IPS-15b (cell line): ENCODE measurements around the gene P2RX6.
A peak's percentile ranks its signal among the peaks of the same experiment; 100 is the strongest.

ENCODE experiments used
- H3K27me3 ChIP-seq: one replicate; pipeline ENCODE4 v1.6.1; 2013; ENCODE audit warnings: low read length; ENCODE audit not compliant: control insufficient read depth, insufficient read depth
- H3K36me3 ChIP-seq: one replicate; pipeline ENCODE4 v1.6.1; 2013; ENCODE audit warnings: low read length; ENCODE audit not compliant: control insufficient read depth, insufficient read depth
- H3K4me1 ChIP-seq: one replicate; pipeline ENCODE4 v1.6.1; 2013; ENCODE audit warnings: mild to moderate bottlenecking, low read length; ENCODE audit not compliant: control insufficient read depth, insufficient read depth
- H3K4me3 ChIP-seq: one replicate; pipeline ENCODE4 v1.5.1; 2013; ENCODE audit warnings: low read depth, low read length
- H3K9ac ChIP-seq: one replicate; pipeline ENCODE4 v1.6.1; 2013; ENCODE audit warnings: low read depth, mild to moderate bottlenecking, low read length
- H3K9me3 ChIP-seq: one replicate; pipeline ENCODE4 v1.6.1; 2013; ENCODE audit warnings: mild to moderate bottlenecking, low read length; ENCODE audit not compliant: control insufficient read depth, insufficient read depth

The P2RX6 gene

GRCh38 chr22:21025763-21026755, 11.1 kb downstream of the P2RX6 start:
- Histone ChIP-seq H3K4me3 (no peak overlapping the region), H3K27me3 (peaks cover 2% of the 10 kb centered on the region), H3K9ac (no peak overlapping the region), H3K36me3 (no peaks in the 10 kb centered on the region), H3K4me1 (no peaks in the 10 kb centered on the region), H3K9me3 (no peaks in the 10 kb centered on the region)

GRCh38 chr22:21026783-21027692, 12.1 kb downstream of the P2RX6 start:
- Histone ChIP-seq H3K36me3 (no peaks in the 10 kb centered on the region), H3K9me3 (no peaks in the 10 kb centered on the region), H3K27me3 (peaks cover 11% of the 10 kb centered on the region), H3K4me3 (no peak overlapping the region), H3K4me1 (no peaks in the 10 kb centered on the region), H3K9ac (no peak overlapping the region)

- Histone ChIP-seq H3K36me3 (no peaks in the 10 kb centered on the region), H3K27me3 (peaks cover 20% of the 10 kb centered on the region), H3K4me1 (no peaks in the 10 kb centered on the region), H3K9ac (no peak overlapping the region), H3K4me3 (no peak overlapping the region), H3K9me3 (no peaks in the 10 kb centered on the region)
Observed at GRCh38 chr22:21028277-21029251, 13.6 kb downstream of the P2RX6 start.

- Histone ChIP-seq H3K27me3 (peaks cover 23% of the 10 kb centered on the region), H3K9me3 (no peaks in the 10 kb centered on the region), H3K4me3 (no peak overlapping the region), H3K36me3 (no peaks in the 10 kb centered on the region), H3K4me1 (no peaks in the 10 kb centered on the region), H3K9ac (no peak overlapping the region)
Observed at GRCh38 chr22:21029486-21030025, 14.6 kb downstream of the P2RX6 start.

GRCh38 chr22:21030032-21030431, 15.1 kb downstream of the P2RX6 start:
- Histone ChIP-seq H3K4me1 (no peaks in the 10 kb centered on the region), H3K27me3 (peaks cover 23% of the 10 kb centered on the region), H3K36me3 (no peaks in the 10 kb centered on the region), H3K9me3 (no peaks in the 10 kb centered on the region), H3K4me3 (no peak overlapping the region), H3K9ac (no peak overlapping the region)

GRCh38 chr22:21030621-21031544, 15.9 kb downstream of the P2RX6 start:
- Histone ChIP-seq H3K9ac (no peak overlapping the region), H3K4me1 (no peaks in the 10 kb centered on the region), H3K27me3 (peaks cover 23% of the 10 kb centered on the region), H3K36me3 (no peaks in the 10 kb centered on the region), H3K9me3 (no peaks in the 10 kb centered on the region), H3K4me3 (no peak overlapping the region)

- no peaks in the 10 kb centered on the region for H3K9me3 ChIP-seq
- peaks cover 23% of the 10 kb centered on the region for H3K27me3 ChIP-seq
- no peaks in the 10 kb centered on the region for H3K4me1 ChIP-seq
- peak overlapping the region; percentile 54 for H3K4me3 ChIP-seq
- no peak overlapping the region for H3K9ac ChIP-seq
- no peaks in the 10 kb centered on the region for H3K36me3 ChIP-seq
Observed at GRCh38 chr22:21031545-21032036, 16.6 kb downstream of the P2RX6 start.

GRCh38 chr22:21032037-21032867, 17.3 kb downstream of the P2RX6 start, which contains the start of gene SLC7A4:
Gene SLC7A4 (minus strand): TSS chr22:21032561. CDS start chr22:21031812, 749 bp downstream.
- H3K4me3 ChIP-seq: peak within 1 kb of the TSS; percentile 54
- H3K9ac ChIP-seq: peak within 1 kb of the TSS; percentile 12
- no peaks in the 10 kb centered on the region for H3K4me1 ChIP-seq
- no peaks in the 10 kb centered on the region for H3K36me3 ChIP-seq
- H3K9me3 ChIP-seq: no peaks in the 10 kb centered on the region
- H3K27me3 ChIP-seq: peaks cover 23% of the 10 kb centered on the region

- Histone ChIP-seq H3K9ac (no peak overlapping the region), H3K36me3 (no peaks in the 10 kb centered on the region), H3K9me3 (no peaks in the 10 kb centered on the region), H3K27me3 (peaks cover 23% of the 10 kb centered on the region), H3K4me3 (peak overlapping the region; percentile 54), H3K4me1 (no peaks in the 10 kb centered on the region)
Observed at GRCh38 chr22:21032868-21033688, 18.1 kb downstream of the P2RX6 start.
